Activated CD4-positive, alpha-beta T cell treated with anti-CD3 and anti-CD28 coated beads, Interleukin-2, amount 10 ng/mL, durations not matched to agents 24 days and 14 days (primary cell): ENCODE measurements around the gene MIS18BP1. TPM values are rescaled to one million over a fixed set of nuclear protein-coding genes. Genes with fewer than 3 reads are reported as not detected.

Experiments
- DNase-seq: peaks from one replicate; pipeline ENCODE4 v3.0.0; 2022
- H3K27ac Mint-ChIP-seq: one replicate; pipeline ENCODE4 v1.8.0; 2022; ENCODE audit warnings: mild to moderate bottlenecking, mixed read lengths
- H3K27me3 Mint-ChIP-seq: one replicate; pipeline ENCODE4 v1.8.0; 2022; ENCODE audit warnings: mixed read lengths
- H3K36me3 Mint-ChIP-seq: one replicate; pipeline ENCODE4 v1.8.0; 2022; ENCODE audit warnings: low read depth, mild to moderate bottlenecking, mixed read lengths
- H3K4me1 Mint-ChIP-seq: one replicate; pipeline ENCODE4 v1.8.0; 2021; ENCODE audit warnings: mixed read lengths
- H3K4me3 Mint-ChIP-seq: one replicate; pipeline ENCODE4 v1.8.0; 2022; ENCODE audit warnings: mild to moderate bottlenecking, moderate library complexity, mixed read lengths
- H3K9me3 Mint-ChIP-seq: one replicate; pipeline ENCODE4 v1.8.0; 2021; ENCODE audit warnings: mixed read lengths
- intact Hi-C: fragments of 100-400 bp; cut with micrococcal nuclease; formaldehyde crosslinking; loops from one replicate; pipeline ENCODE4 v1.15.1; 2023
- total RNA-seq: library from RNA; stranded (reverse); gene quantifications from 2 replicates; pipeline ENCODE4 v1.2.3, GENCODE V29; 2022

MIS18BP1 gene
- total RNA-seq, 1 donor from 2014 or later, result 58.9 TPM

- intact Hi-C loops, result no loop called here
These were observed 96.9 kb downstream of the MIS18BP1 start for GRCh38 chr14:45156067-45156466.

More at GRCh38 chr14:45156067-45156466, 96.9 kb downstream of the MIS18BP1 start:
- H3K36me3 Mint-ChIP-seq, result peaks cover 4% of the 10 kb centered on the region
- no peaks in the 10 kb centered on the region for H3K27me3 Mint-ChIP-seq
- no peak for DNase-seq
- no peak overlapping the region for H3K27ac Mint-ChIP-seq
- H3K9me3 Mint-ChIP-seq, result no peaks in the 10 kb centered on the region
- no peak overlapping the region for H3K4me3 Mint-ChIP-seq
- peaks cover 8% of the 10 kb centered on the region for H3K4me1 Mint-ChIP-seq

Other genes with a start within 250 kb of the MIS18BP1 start
- gene PRPF39, start 169.1 kb downstream of the MIS18BP1 start, total RNA-seq, result 48.1 and 50.5 TPM in 2 replicates
- 62.4 and 65.4 TPM in 2 replicates for gene FKBP3, start 118.7 kb downstream of the MIS18BP1 start, total RNA-seq
- gene FANCM, start 117.3 kb downstream of the MIS18BP1 start, total RNA-seq, result 16.5 and 21.0 TPM in 2 replicates